HG03354 (cell line): ENCODE data around the gene RFC4.

ENCODE experiments used
- ATAC-seq: cut with Tn5 transposase; IDR thresholded peaks from one replicate; pipeline ENCODE4 v1.9.1; 2021; ENCODE audit warnings: mild to moderate bottlenecking; ENCODE audit not compliant: unreplicated experiment, poor library complexity, severe bottlenecking

RFC4 gene

DNA sequence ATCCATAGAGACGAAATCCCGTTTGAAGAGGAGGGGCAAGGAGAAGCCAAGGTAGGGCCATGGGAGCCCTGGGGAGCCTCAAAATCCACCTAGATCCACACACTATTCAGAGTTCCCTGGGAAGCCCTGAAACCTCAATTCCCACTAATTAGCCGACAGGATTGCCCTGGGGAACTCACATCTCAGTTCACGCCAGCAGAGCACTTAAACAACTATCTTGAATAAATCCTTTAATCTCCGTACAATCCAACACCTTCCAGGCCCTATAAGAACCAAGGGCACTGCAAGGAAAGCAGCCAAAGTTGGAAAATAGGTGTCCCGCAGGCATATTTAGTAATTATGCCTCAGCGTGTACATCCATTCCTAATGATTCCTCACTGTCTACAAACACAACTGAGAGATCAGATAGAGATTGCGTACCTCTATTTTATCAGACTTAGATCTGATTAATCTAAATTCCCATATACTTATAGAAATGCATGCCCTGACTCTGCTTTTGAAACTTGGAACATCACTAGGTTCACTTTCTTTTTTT lies 48.5 kb downstream of the RFC4 start:
- ATAC-seq: no peak

DNA sequence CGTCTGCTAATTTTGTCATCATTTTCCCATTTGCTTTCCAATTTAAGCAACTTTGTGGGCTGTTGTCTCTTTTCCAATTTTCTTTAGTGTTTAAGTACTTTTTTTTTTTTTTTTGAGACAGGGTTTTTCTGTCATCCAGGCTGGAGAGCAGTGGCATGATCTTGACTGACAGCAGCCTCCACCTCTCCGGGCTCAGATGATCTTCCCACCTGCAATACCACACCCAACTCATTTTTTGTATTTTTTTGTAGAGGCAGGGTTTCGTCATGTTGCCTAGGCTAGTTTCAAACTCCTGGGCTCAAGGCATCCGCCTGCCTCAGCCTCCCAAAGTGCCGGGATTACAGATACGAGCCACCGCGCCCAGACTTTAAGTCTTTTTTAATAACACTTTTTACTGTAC lies 49.1 kb downstream of the RFC4 start:
- no peak for ATAC-seq

DNA sequence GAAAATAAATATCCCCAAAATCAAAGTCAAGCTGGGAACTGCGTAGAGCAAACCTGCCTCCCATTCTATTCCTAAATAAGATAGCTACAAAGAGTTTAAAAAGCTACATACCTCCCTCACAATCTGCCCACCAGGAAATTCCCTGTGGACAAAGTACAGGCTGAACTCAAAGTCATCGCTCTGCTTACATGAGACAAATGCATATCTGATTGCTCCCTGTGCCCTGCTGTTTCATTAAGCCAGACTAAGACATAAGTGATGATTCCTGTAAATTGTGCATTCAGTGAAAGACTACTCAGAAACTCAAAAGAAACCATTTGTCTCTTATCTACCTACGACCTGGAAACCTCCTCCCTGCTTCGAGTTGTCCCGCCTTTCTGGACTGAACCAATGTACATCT lies 51.4 kb downstream of the RFC4 start:
- no peak for ATAC-seq

GRCh38 chr3:186754006-186754405 lies 52.3 kb downstream of the RFC4 start:
- no peak for ATAC-seq

DNA sequence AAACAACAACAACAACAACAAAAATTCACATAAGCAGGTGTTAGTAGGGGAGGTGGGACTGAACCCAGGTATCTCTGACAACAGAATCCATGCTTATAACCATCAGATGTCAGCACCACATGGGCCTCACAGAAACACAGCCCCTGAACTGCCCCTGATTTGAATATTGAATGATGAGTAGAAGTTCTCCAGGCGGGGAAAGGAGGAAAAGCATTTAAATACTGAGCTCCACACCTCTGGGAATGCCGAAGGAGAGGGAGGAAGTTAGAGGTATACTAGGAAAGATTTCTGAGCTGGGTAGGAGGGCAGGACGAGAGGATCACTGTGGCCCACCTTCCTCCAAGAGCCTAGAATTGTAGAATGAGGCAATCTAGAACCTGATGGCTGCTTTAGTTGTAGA lies 54.8 kb downstream of the RFC4 start:
- no peak for ATAC-seq

DNA sequence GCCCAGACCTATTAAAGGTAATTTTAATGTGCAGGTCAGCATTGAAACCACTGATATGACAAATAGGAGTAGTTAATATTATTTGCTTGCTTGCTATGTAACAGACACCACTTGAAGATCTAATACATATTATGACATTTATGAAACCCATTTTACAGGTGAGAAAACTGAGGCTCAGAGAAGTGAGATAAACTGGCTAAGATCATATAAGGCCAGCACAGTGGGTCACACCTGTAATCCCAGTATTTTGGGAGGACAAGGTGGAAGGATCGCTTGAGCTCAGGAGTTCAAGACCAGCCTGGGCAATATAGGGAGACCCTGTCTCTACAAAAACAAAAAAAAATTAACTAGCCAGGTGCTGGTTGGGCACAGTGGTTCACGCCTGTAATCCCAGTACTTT lies 56.0 kb downstream of the RFC4 start:
- ATAC-seq: no peak

DNA sequence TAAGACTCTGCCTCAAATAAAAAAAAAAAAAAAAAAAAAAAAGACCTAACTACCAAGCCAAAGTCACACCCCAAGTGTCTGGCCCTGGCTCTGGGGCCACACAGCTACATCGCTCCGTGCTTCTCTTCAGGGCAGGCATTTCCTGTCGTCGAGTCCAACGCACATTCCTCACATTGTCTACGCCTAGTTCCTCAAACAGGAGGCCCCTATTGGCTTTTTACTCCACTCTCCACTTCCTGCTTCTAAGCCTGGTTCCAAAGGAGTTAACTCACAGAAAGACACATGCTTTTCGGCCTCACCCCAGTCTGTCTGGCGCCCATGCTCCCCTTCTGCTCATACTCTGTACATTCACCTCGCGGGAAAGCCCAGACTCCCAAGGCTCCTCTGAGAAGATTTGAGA lies 60.3 kb downstream of the RFC4 start:
- no peak for ATAC-seq

GRCh38 chr3:186743666-186744065 lies 62.6 kb downstream of the RFC4 start:
- ATAC-seq: no peak

DNA sequence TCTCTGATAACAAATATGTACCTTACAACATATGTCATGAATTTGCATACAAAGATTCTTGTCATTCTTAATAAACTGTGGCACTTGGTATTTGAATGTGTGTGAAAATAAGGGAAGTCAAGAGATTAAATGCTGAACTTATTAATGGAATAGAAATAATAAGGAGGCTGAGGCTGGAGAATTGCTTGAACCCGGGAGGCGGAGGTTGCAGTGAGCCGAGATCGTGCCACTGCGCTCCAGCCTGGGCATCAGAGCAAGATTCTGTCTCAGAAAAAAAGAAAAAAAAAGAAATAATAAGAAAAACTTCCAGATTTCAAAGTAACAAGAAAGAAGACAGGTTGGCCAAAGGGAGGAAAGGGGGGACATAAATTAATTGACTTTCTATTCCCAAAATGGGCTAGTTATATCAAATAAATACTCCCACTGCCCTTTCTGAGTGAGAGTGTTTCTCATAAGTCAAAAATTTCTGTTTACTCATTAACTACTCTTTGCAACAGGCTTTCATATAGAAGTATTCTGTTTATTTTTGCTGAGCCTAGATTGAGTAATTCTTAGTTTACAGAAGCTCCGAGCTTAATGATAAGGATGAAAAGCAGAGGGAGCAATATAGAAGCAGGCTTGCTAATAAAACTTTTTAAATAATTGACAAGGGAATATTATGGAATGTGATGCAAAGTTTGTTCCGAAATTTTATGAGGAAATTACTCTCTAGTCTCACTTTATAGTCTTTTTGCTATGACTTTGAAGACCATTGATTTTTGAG lies 63.5 kb downstream of the RFC4 start:
- ATAC-seq: no peak
